IMR-90 (cell line): ENCODE measurements around the gene MMP21. TPM values are rescaled to one million over a fixed set of nuclear protein-coding genes. Genes with fewer than 3 reads are reported as not detected.

Experiments used
- ATAC-seq: fragments of 200-7000 bp; cut with Tn5 transposase; 2 replicates; pipeline ENCODE4 v1.9.1; 2020; ENCODE audit warnings: low read depth, mild to moderate bottlenecking, moderate library complexity
- BruUV-seq: library from RNA; stranded (reverse); fragments of 400-500 nt; replicated peaks from 2 replicates; lab custom pipeline; 2021; lab: Mats Ljungman, UMichigan
- CTCF ChIA-PET: fragments of 300-600 bp; formaldehyde crosslinking; extraction: SDS; loops from one replicate; lab custom pipeline; 2021; ENCODE audit warnings: antibody characterized with exemption; lab: Yijun Ruan, JAX
- POLR2A ChIA-PET: fragments of 300-600 bp; sonication (Branson Sonifier 250); formaldehyde crosslinking; loops from one replicate; lab custom pipeline; 2022; ENCODE audit warnings: antibody characterized with exemption; ENCODE audit not compliant: unreplicated experiment; lab: Charles Lee
- DNase-seq: peaks from one replicate; pipeline ENCODE4 v3.0.0; 2013
- H2AFZ ChIP-seq: replicated peaks from 2 replicates; pipeline ENCODE3; 2013; ENCODE audit warnings: low read length, mild to moderate bottlenecking; ENCODE audit not compliant: poor library complexity
- H2AK5ac ChIP-seq: 2 replicates; pipeline ENCODE4 v1.6.1; 2013; ENCODE audit warnings: low read depth, low read length, inconsistent platforms
- H2AK9ac ChIP-seq: replicated peaks from 2 replicates; pipeline ENCODE3; 2013; ENCODE audit warnings: mild to moderate bottlenecking, low read depth, low read length, moderate library complexity; ENCODE audit not compliant: poor library complexity
- H2BK120ac ChIP-seq: 2 replicates; pipeline ENCODE4 v1.6.1; 2013; ENCODE audit warnings: low read depth, low read length, inconsistent platforms
- H2BK15ac ChIP-seq: 3 replicates; pipeline ENCODE4 v1.6.1; 2013; ENCODE audit warnings: low read depth, low read length, inconsistent platforms
- H2BK20ac ChIP-seq: 2 replicates; pipeline ENCODE4 v1.6.1; 2013; ENCODE audit warnings: low read depth, mild to moderate bottlenecking, inconsistent platforms, low read length, moderate library complexity
- H2BK5ac ChIP-seq: 2 replicates; pipeline ENCODE4 v1.6.1; 2013; ENCODE audit warnings: mild to moderate bottlenecking, low read depth, low read length, inconsistent platforms; ENCODE audit not compliant: poor library complexity, severe bottlenecking
- H3K14ac ChIP-seq: replicated peaks from 2 replicates; pipeline ENCODE4 v1.6.1; 2013; ENCODE audit warnings: low read depth, low read length, inconsistent platforms
- H3K18ac ChIP-seq: 2 replicates; pipeline ENCODE4 v1.6.1; 2013; ENCODE audit warnings: low read depth, low read length, control low read depth
- H3K23ac ChIP-seq: 2 replicates; pipeline ENCODE4 v1.6.1; 2013; ENCODE audit warnings: low read depth, low read length, inconsistent platforms
- H3K27ac ChIP-seq: 2 replicates; pipeline ENCODE4 v1.5.1; 2013; ENCODE audit warnings: mild to moderate bottlenecking, control low read depth, low read length; ENCODE audit not compliant: insufficient read depth
- H3K27me3 ChIP-seq: 2 replicates; pipeline ENCODE4 v1.6.1; 2013; ENCODE audit warnings: low read length; ENCODE audit not compliant: control insufficient read depth, insufficient read depth
- H3K36me3 ChIP-seq: 2 replicates; pipeline ENCODE4 v1.6.1; 2013; ENCODE audit warnings: low read length, mixed read lengths; ENCODE audit not compliant: control insufficient read depth, insufficient read depth
- H3K4ac ChIP-seq: 2 replicates; pipeline ENCODE4 v1.6.1; 2013; ENCODE audit warnings: low read depth, low read length, inconsistent platforms
- H3K4me1 ChIP-seq: 2 replicates; pipeline ENCODE4 v1.6.1; 2013; ENCODE audit warnings: low read length, mixed read lengths; ENCODE audit not compliant: control insufficient read depth, insufficient read depth
- H3K4me2 ChIP-seq: 2 replicates; pipeline ENCODE4 v1.6.1; 2013; ENCODE audit warnings: low read depth, mild to moderate bottlenecking, control low read depth, low read length, moderate library complexity
- H3K4me3 ChIP-seq: 2 replicates; pipeline ENCODE4 v1.5.1; 2013; ENCODE audit warnings: low read depth, mild to moderate bottlenecking, control low read depth, low read length, moderate library complexity; ENCODE audit not compliant: insufficient read depth
- H3K56ac ChIP-seq: 2 replicates; pipeline ENCODE4 v1.6.1; 2013; ENCODE audit warnings: low read length, inconsistent platforms; ENCODE audit not compliant: insufficient read depth; ENCODE audit errors: extremely low read depth
- H3K79me1 ChIP-seq, 2 experiments: 2 replicates each; pipeline ENCODE4 v1.6.1; 2013; ENCODE audit warnings: low read length in 2 of 2, inconsistent platforms in 1 of 2, low read depth in 1 of 2
- H3K9ac ChIP-seq: 2 replicates; pipeline ENCODE4 v1.6.1; 2013; ENCODE audit warnings: low read depth, low read length, control low read depth
- H3K9me1 ChIP-seq: 2 replicates; pipeline ENCODE4 v1.6.1; 2013; ENCODE audit warnings: low read length, inconsistent platforms; ENCODE audit not compliant: insufficient read depth
- H3K9me3 ChIP-seq: 2 replicates; pipeline ENCODE4 v1.6.1; 2013; ENCODE audit warnings: low read length; ENCODE audit not compliant: control insufficient read depth, insufficient read depth
- H4K20me1 ChIP-seq: 2 replicates; pipeline ENCODE4 v1.6.1; 2013; ENCODE audit warnings: low read length, inconsistent platforms; ENCODE audit not compliant: insufficient read depth
- H4K5ac ChIP-seq: 2 replicates; pipeline ENCODE4 v1.6.1; 2013; ENCODE audit warnings: mild to moderate bottlenecking, low read depth, low read length, control low read depth
- H4K8ac ChIP-seq, 2 experiments: 2 replicates each; pipeline ENCODE4 v1.6.1; 2013; ENCODE audit warnings: low read depth in 2 of 2, low read length in 2 of 2, control low read depth in 1 of 2, inconsistent platforms in 1 of 2
- H4K91ac ChIP-seq: 2 replicates; pipeline ENCODE4 v1.6.1; 2013; ENCODE audit warnings: low read depth, low read length, inconsistent platforms; ENCODE audit not compliant: insufficient read depth
- BHLHE40 ChIP-seq: fragments of 150-350 bp; IDR thresholded peaks from 2 replicates; pipeline ENCODE4 v1.6.1; 2016; ENCODE audit warnings: mild to moderate bottlenecking, low read depth, low read length
- CEBPB ChIP-seq: IDR thresholded peaks from 2 replicates; pipeline ENCODE4 v1.6.1; 2012; ENCODE audit warnings: low read depth, low read length, improper control_type of control experiment
- CHD1 ChIP-seq: IDR thresholded peaks from 2 replicates; pipeline ENCODE4 v1.6.1; 2012; ENCODE audit warnings: low read depth, low read length, improper control_type of control experiment
- FOS ChIP-seq: fragments of 150-350 bp; IDR thresholded peaks from 2 replicates; pipeline ENCODE4 v1.6.1; 2016; ENCODE audit warnings: low read depth, low read length
- MXI1 ChIP-seq: IDR thresholded peaks from 2 replicates; pipeline ENCODE4 v1.6.1; 2012; ENCODE audit warnings: low read depth, mild to moderate bottlenecking, low read length, moderate library complexity, borderline replicate concordance
- POLR2A ChIP-seq: IDR thresholded peaks from 2 replicates; pipeline ENCODE4 v1.6.1; 2012; ENCODE audit warnings: mild to moderate bottlenecking, low read depth, low read length
- RAD21 ChIP-seq: IDR thresholded peaks from 2 replicates; pipeline ENCODE4 v1.6.1; 2012; ENCODE audit warnings: low read length, improper control_type of control experiment
- RCOR1 ChIP-seq: IDR thresholded peaks from 2 replicates; pipeline ENCODE4 v1.6.1; 2012; ENCODE audit warnings: mild to moderate bottlenecking, low read length, improper control_type of control experiment; ENCODE audit not compliant: insufficient replicate concordance
- SMC3 ChIP-seq: fragments of 150-350 bp; IDR thresholded peaks from 2 replicates; pipeline ENCODE4 v1.6.1; 2016; ENCODE audit warnings: low read depth, mild to moderate bottlenecking, antibody characterized with exemption, low read length, moderate library complexity
- WGBS, 2 experiments: methylation state at CpG; one replicate each; pipeline versions ENCODE4 v1.1.5 to v1.1.7; 2013; ENCODE audit warnings: missing lambda C conversion rate in 2 of 2; ENCODE audit not compliant: insufficient read length in 1 of 2; ENCODE audit errors: extremely low coverage in 2 of 2; 5-methylcytosine and 5-hydroxymethylcytosine counted together
- dilution Hi-C: fragments of 300-500 bp; cut with HindIII; formaldehyde crosslinking; loops from one replicate; pipeline ENCODE4 v1.14.3; 2018; ENCODE audit warnings: low sequenced_read_pairs; ENCODE audit not compliant: unreplicated experiment
- in situ Hi-C: fragments of 300-500 bp; cut with MboI; formaldehyde crosslinking; loops from 3 replicates; pipeline ENCODE4 v1.14.3; 2019; ENCODE audit warnings: low sequenced_read_pairs, inconsistent platforms, mixed read lengths
- intact Hi-C: fragments of 100-400 bp; cut with micrococcal nuclease; formaldehyde crosslinking; loops from 2 replicates; pipeline ENCODE4 v1.10.0; 2022
- polyA plus RNA-seq, 3 experiments: library from polyadenylated mRNA; depleted of rRNA; stranded (reverse); fragments of >200 nt; gene quantifications; 2 replicates each; pipeline ENCODE4 v1.2.3, GENCODE V29; 2012; ENCODE audit warnings: low replicate concordance in 1 of 3
- total RNA-seq: library from RNA; depleted of rRNA; stranded (reverse); fragments of >200 nt; gene quantifications from 2 replicates; pipeline ENCODE4 v1.2.3, GENCODE V29; 2012
- TF ChIP-seq, protein P1 (sequence below): conservative IDR thresholded peaks from 2 replicates; pipeline ENCODE4 v1.5.1; 2012; ENCODE audit warnings: mild to moderate bottlenecking, low read depth, low read length, improper control_type of control experiment
- TF ChIP-seq, protein P2 (sequence below): fragments of 150-350 bp; IDR thresholded peaks from 2 replicates; pipeline ENCODE4 v1.6.1; 2017; ENCODE audit warnings: mild to moderate bottlenecking, antibody characterized with exemption, low read length, low read depth

MMP21 gene
- total and polyA plus RNA-seq, 2 of the 4 experiments (the other 2 are of a cell fraction), result not detected

DNA sequence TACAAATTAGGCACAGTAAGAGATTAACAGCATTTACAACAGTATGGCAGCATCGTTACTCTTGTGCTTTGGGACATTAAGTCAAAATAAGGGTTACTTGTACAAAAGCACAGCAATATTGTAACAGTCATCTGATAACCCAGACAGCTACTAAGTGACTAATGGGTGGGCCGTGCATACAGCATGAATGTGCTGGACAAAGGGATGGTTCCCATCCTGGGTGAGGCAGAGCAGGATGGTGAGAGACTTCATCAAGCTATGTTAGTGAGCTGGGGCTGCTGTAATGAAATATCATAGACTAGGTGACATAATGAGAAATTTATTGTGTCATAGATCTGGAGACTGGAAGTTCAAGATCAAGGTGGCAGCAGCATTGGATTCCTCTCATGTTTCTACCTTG, 30.7 kb downstream of the MMP21 start:
- CTCF ChIA-PET, result no interaction called here
- peaks cover 56% of the 10 kb centered on the region for H3K36me3 ChIP-seq
- dilution Hi-C loops, result no loop called here

More for the DNA sequence above, 30.7 kb downstream of the MMP21 start:
- intact Hi-C loops, result no loop called here
- H3K9me1 ChIP-seq, result no peaks in the 10 kb centered on the region; the same call in 1 of the 2 replicates
- no peak overlapping the region for H2BK15ac ChIP-seq
- no TSS peak for BruUV-seq
- TF ChIP-seq RCOR1 (no peak), FOS (no peak), CEBPB (no peak), SMC3 (no peak), MXI1 (no peak), RAD21 (no peak), BHLHE40 (no peak), POLR2A (no peak), CHD1 (no peak)
- TF ChIP-seq, protein P1, sequence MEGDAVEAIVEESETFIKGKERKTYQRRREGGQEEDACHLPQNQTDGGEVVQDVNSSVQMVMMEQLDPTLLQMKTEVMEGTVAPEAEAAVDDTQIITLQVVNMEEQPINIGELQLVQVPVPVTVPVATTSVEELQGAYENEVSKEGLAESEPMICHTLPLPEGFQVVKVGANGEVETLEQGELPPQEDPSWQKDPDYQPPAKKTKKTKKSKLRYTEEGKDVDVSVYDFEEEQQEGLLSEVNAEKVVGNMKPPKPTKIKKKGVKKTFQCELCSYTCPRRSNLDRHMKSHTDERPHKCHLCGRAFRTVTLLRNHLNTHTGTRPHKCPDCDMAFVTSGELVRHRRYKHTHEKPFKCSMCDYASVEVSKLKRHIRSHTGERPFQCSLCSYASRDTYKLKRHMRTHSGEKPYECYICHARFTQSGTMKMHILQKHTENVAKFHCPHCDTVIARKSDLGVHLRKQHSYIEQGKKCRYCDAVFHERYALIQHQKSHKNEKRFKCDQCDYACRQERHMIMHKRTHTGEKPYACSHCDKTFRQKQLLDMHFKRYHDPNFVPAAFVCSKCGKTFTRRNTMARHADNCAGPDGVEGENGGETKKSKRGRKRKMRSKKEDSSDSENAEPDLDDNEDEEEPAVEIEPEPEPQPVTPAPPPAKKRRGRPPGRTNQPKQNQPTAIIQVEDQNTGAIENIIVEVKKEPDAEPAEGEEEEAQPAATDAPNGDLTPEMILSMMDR, result no peak
- TF ChIP-seq, protein P2, sequence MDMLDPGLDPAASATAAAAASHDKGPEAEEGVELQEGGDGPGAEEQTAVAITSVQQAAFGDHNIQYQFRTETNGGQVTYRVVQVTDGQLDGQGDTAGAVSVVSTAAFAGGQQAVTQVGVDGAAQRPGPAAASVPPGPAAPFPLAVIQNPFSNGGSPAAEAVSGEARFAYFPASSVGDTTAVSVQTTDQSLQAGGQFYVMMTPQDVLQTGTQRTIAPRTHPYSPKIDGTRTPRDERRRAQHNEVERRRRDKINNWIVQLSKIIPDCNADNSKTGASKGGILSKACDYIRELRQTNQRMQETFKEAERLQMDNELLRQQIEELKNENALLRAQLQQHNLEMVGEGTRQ, result no peak
- no peak overlapping the region for H4K91ac ChIP-seq
- no peaks in the 10 kb centered on the region for H3K9me3 ChIP-seq
- no peak overlapping the region for H3K18ac ChIP-seq
- no peak overlapping the region for H4K5ac ChIP-seq
- no peak overlapping the region for H3K56ac ChIP-seq
- H3K4me2 ChIP-seq, result no peak overlapping the region
- no peak overlapping the region for H3K23ac ChIP-seq
- H3K79me1 ChIP-seq, result no peaks in the 10 kb centered on the region
- no peak overlapping the region for H3K27ac ChIP-seq
- ATAC-seq (no peak), DNase-seq (no peak)
- no peak overlapping the region for H2AFZ ChIP-seq
- no peak overlapping the region for H4K8ac ChIP-seq
- POLR2A ChIA-PET, result no interaction called here
- H2BK20ac ChIP-seq, result no peak overlapping the region
- H2AK9ac ChIP-seq, result no peak overlapping the region
- H4K20me1 ChIP-seq, result no peaks in the 10 kb centered on the region
- no peak overlapping the region for H3K9ac ChIP-seq
- H3K4ac ChIP-seq, result no peak overlapping the region
- in situ Hi-C loops, result loop anchor here (25.0 kb wide), 1 partner anchor 933 kb away; the partner anchor contains the start of gene ABRAXAS2
- no peak overlapping the region for H3K14ac ChIP-seq
- H3K27me3 ChIP-seq, result no peaks in the 10 kb centered on the region
- WGBS, 2 experiments, result no CpG with 5 or more reads among the region's 2 CpGs
- no peak overlapping the region for H2BK5ac ChIP-seq
- H2AK5ac ChIP-seq, result no peak overlapping the region
- H3K4me3 ChIP-seq, result no peak overlapping the region
- H2BK120ac ChIP-seq, result no peak overlapping the region
- no peaks in the 10 kb centered on the region for H3K4me1 ChIP-seq
